ENCODE results near the gene KCNQ1. TPM values are rescaled to one million over a fixed set of nuclear protein-coding genes. Genes with fewer than 3 reads are reported as not detected.

Gene KCNQ1
- polyA plus RNA-seq, 1 donor from 2014 or later, result not detected

- Histone ChIP-seq H3K79me2 (replicated peaks; ENCODE audit: insufficient read depth, low read length) (no peaks in the 10 kb centered on the region), H2AFZ (ENCODE audit: low read depth, low read length) (no peak overlapping the region), H3K27ac (ENCODE audit: low read length) (no peak overlapping the region), H3K4me2 (ENCODE audit: low read length) (no peak overlapping the region), H3K9ac (ENCODE audit: low read length) (no peak overlapping the region), H3K9me2 (ENCODE audit: insufficient read depth, low read length) (no peaks in the 10 kb centered on the region), H3K4me3 (ENCODE audit: low read length) (no peak overlapping the region), H3F3A (ENCODE audit: insufficient read depth, low read length, poor library complexity, severe bottlenecking) (no peaks in the 10 kb centered on the region), H4K20me1 (ENCODE audit: insufficient read depth) (no peaks in the 10 kb centered on the region), H3K36me3 (ENCODE audit: insufficient read depth, low read length) (no peaks in the 10 kb centered on the region), H3K9me3 (ENCODE audit: low read length) (no peaks in the 10 kb centered on the region), H3K27me3 (ENCODE audit: insufficient read depth, low read depth, low read length) (no peaks in the 10 kb centered on the region)
- TF ChIP-seq SMC3 (conservative IDR thresholded peaks at IDR 0.05; ENCODE audit: poor library complexity) (no peak), EP300 (conservative IDR thresholded peaks at IDR 0.05; ENCODE audit: poor library complexity, severe bottlenecking) (no peak), RAD21 (conservative IDR thresholded peaks at IDR 0.05) (no peak), TAF1 (IDR thresholded peaks at IDR 0.05; ENCODE audit: low read depth) (no peak), MXI1 (conservative IDR thresholded peaks at IDR 0.05; ENCODE audit: poor library complexity, severe bottlenecking) (no peak)
Measured at GRCh38 chr11:2763984-2764383, 319.2 kb downstream of the KCNQ1 start.

GRCh38 chr11:2765491-2765890 is 320.7 kb downstream of the KCNQ1 start:
- Histone ChIP-seq H3K27me3 (ENCODE audit: insufficient read depth, low read depth, low read length) (no peaks in the 10 kb centered on the region), H3K27ac (ENCODE audit: low read length) (no peak overlapping the region), H3K36me3 (ENCODE audit: insufficient read depth, low read length) (no peaks in the 10 kb centered on the region), H2AFZ (ENCODE audit: low read depth, low read length) (no peak overlapping the region), H4K20me1 (ENCODE audit: insufficient read depth) (no peaks in the 10 kb centered on the region), H3K9me3 (ENCODE audit: low read length) (no peaks in the 10 kb centered on the region), H3K9me2 (ENCODE audit: insufficient read depth, low read length) (no peaks in the 10 kb centered on the region), H3K4me3 (ENCODE audit: low read length) (no peak overlapping the region), H3F3A (ENCODE audit: insufficient read depth, low read length, poor library complexity, severe bottlenecking) (no peaks in the 10 kb centered on the region), H3K79me2 (replicated peaks; ENCODE audit: insufficient read depth, low read length) (no peaks in the 10 kb centered on the region), H3K4me2 (ENCODE audit: low read length) (no peak overlapping the region), H3K9ac (ENCODE audit: low read length) (no peak overlapping the region)
- TF ChIP-seq RAD21 (conservative IDR thresholded peaks at IDR 0.05) (no peak), POLR2AphosphoS5 (IDR thresholded peaks at IDR 0.05) (no peak), EZH2 (IDR thresholded peaks at IDR 0.05; ENCODE audit: borderline replicate concordance, insufficient read depth, low read length, poor library complexity, severe bottlenecking) (no peak), MXI1 (conservative IDR thresholded peaks at IDR 0.05; ENCODE audit: poor library complexity, severe bottlenecking) (no peak), CTCF (IDR thresholded peaks at IDR 0.05; ENCODE audit: poor library complexity, severe bottlenecking) (no peak)

GRCh38 chr11:2766166-2766565 is 321.4 kb downstream of the KCNQ1 start:
- H3K4me2 ChIP-seq (ENCODE audit: low read length), result no peak overlapping the region
- no peak for TF ChIP-seq CTCF (IDR thresholded peaks at IDR 0.05; ENCODE audit: poor library complexity, severe bottlenecking)
- no peak for TF ChIP-seq MXI1 (conservative IDR thresholded peaks at IDR 0.05; ENCODE audit: poor library complexity, severe bottlenecking)
- no peak for TF ChIP-seq REST (IDR thresholded peaks at IDR 0.05; ENCODE audit: borderline replicate concordance)
- no peak for TF ChIP-seq RAD21 (conservative IDR thresholded peaks at IDR 0.05)
- TF ChIP-seq POLR2AphosphoS5 (IDR thresholded peaks at IDR 0.05), result no peak
- no peak for TF ChIP-seq TAF1 (IDR thresholded peaks at IDR 0.05; ENCODE audit: low read depth)
- no peak for TF ChIP-seq SMC3 (conservative IDR thresholded peaks at IDR 0.05; ENCODE audit: poor library complexity)
- TF ChIP-seq EZH2 (IDR thresholded peaks at IDR 0.05; ENCODE audit: borderline replicate concordance, insufficient read depth, low read length, poor library complexity, severe bottlenecking), result no peak
- TF ChIP-seq EP300 (conservative IDR thresholded peaks at IDR 0.05; ENCODE audit: poor library complexity, severe bottlenecking), result no peak
- H3K27me3 ChIP-seq (ENCODE audit: insufficient read depth, low read depth, low read length), result no peaks in the 10 kb centered on the region
- no peaks in the 10 kb centered on the region for H3K9me3 ChIP-seq (ENCODE audit: low read length)
- H3K79me2 ChIP-seq (replicated peaks; ENCODE audit: insufficient read depth, low read length), result no peaks in the 10 kb centered on the region
- no peak overlapping the region for H3K4me3 ChIP-seq (ENCODE audit: low read length)
- no peak overlapping the region for H2AFZ ChIP-seq (ENCODE audit: low read depth, low read length)
- no peaks in the 10 kb centered on the region for H3F3A ChIP-seq (ENCODE audit: insufficient read depth, low read length, poor library complexity, severe bottlenecking)
- no peaks in the 10 kb centered on the region for H3K36me3 ChIP-seq (ENCODE audit: insufficient read depth, low read length)
- H3K27ac ChIP-seq (ENCODE audit: low read length), result no peak overlapping the region
- H3K9ac ChIP-seq (ENCODE audit: low read length), result no peak overlapping the region
- no peaks in the 10 kb centered on the region for H4K20me1 ChIP-seq (ENCODE audit: insufficient read depth)
- no peaks in the 10 kb centered on the region for H3K9me2 ChIP-seq (ENCODE audit: insufficient read depth, low read length)

All from neural cell (in vitro differentiated cells).